Measurements from ENCODE around the gene SKA1. TPM values are rescaled to one million over a fixed set of nuclear protein-coding genes. Genes with fewer than 3 reads are reported as not detected.

The SKA1 gene
- under 1 TPM in 1 of 2 donors, not detected in 1; 0.52 TPM for total RNA-seq

- ATAC-seq (peak; percentile 100), DNase-seq (peak; percentile 93 to 95 (median 94))
- no peaks in the 10 kb centered on the region for H3K36me3 ChIP-seq (replicated peaks in 1 of 2; ENCODE audit: insufficient read depth in 1 of 2, low read depth in 2 of 2)
- no peaks in the 10 kb centered on the region for H3K27me3 ChIP-seq
- 0 to 1% methylated on average over 23 to 47 of the region's 47 CpGs for WGBS, 2 donors
- H3K27ac ChIP-seq: peak within 1 kb of the TSS; percentile 76 to 95 (median 90)
- intact Hi-C loops (cut with DNase I): no loop called here
- no peak within 1 kb of the TSS for H3K4me3 ChIP-seq
- peaks cover 23% of the 10 kb centered on the region for H3K4me1 ChIP-seq
- peak in 1 of 7 experiments; percentile 3 for TF ChIP-seq CTCF (IDR thresholded peaks at IDR 0.05)
- peak; percentile 53 to 87 (median 87) for TF ChIP-seq POLR2A (IDR thresholded peaks at IDR 0.05)
- no peaks in the 10 kb centered on the region for H3K9me3 ChIP-seq
Observed at GRCh38 chr18:50374753-50375391, at the start of gene SKA1. Gene SKA1 (plus strand): TSS chr18:50375046. CDS start chr18:50375831, 785 bp downstream.

- Histone ChIP-seq H3K27me3 (no peaks in the 10 kb centered on the region), H3K27ac (no peak overlapping the region), H3K36me3 (replicated peaks in 1 of 2; ENCODE audit: insufficient read depth in 1 of 2, low read depth in 2 of 2) (no peaks in the 10 kb centered on the region), H3K9me3 (no peaks in the 10 kb centered on the region), H3K4me1 (no peaks in the 10 kb centered on the region), H3K4me3 (no peak overlapping the region)
- ATAC-seq (no peak), DNase-seq (no peak)
- 73 to 86% methylated on average over 3 of the region's 3 CpGs for WGBS, 2 donors
- intact Hi-C loops (cut with DNase I): no loop called here
- TF ChIP-seq CTCF (IDR thresholded peaks at IDR 0.05) (no peak), POLR2A (IDR thresholded peaks at IDR 0.05) (no peak)
Observed at GRCh38 chr18:50327983-50328382, 46.9 kb upstream of the SKA1 start.

GRCh38 chr18:50330176-50330575 is 44.7 kb upstream of the SKA1 start:
- no peaks in the 10 kb centered on the region for H3K9me3 ChIP-seq
- no peaks in the 10 kb centered on the region for H3K36me3 ChIP-seq (replicated peaks in 1 of 2; ENCODE audit: insufficient read depth in 1 of 2, low read depth in 2 of 2)
- DNase-seq: no peak
- no peak overlapping the region for H3K27ac ChIP-seq
- no peaks in the 10 kb centered on the region for H3K27me3 ChIP-seq
- intact Hi-C loops (cut with DNase I): no loop called here
- ATAC-seq: no peak
- TF ChIP-seq POLR2A (IDR thresholded peaks at IDR 0.05) (no peak), CTCF (IDR thresholded peaks at IDR 0.05) (no peak)
- no peak overlapping the region for H3K4me3 ChIP-seq
- no peaks in the 10 kb centered on the region for H3K4me1 ChIP-seq

GRCh38 chr18:50331691-50332090 is 43.2 kb upstream of the SKA1 start:
- 89 to 90% methylated on average over 1 of the region's 1 CpG for WGBS, 2 donors
- H3K9me3 ChIP-seq: no peaks in the 10 kb centered on the region
- no peak for ATAC-seq
- no peak overlapping the region for H3K4me3 ChIP-seq
- no peaks in the 10 kb centered on the region for H3K36me3 ChIP-seq (replicated peaks in 1 of 2; ENCODE audit: insufficient read depth in 1 of 2, low read depth in 2 of 2)
- no peak overlapping the region for H3K27ac ChIP-seq
- intact Hi-C loops (cut with DNase I): no loop called here
- DNase-seq: no peak
- TF ChIP-seq CTCF (IDR thresholded peaks at IDR 0.05) (no peak), POLR2A (IDR thresholded peaks at IDR 0.05) (no peak)
- no peaks in the 10 kb centered on the region for H3K4me1 ChIP-seq
- no peaks in the 10 kb centered on the region for H3K27me3 ChIP-seq

- H3K36me3 ChIP-seq (replicated peaks in 1 of 2; ENCODE audit: insufficient read depth in 1 of 2, low read depth in 2 of 2): no peaks in the 10 kb centered on the region
- DNase-seq (no peak), ATAC-seq (no peak)
- no peaks in the 10 kb centered on the region for H3K4me1 ChIP-seq
- TF ChIP-seq POLR2A (IDR thresholded peaks at IDR 0.05) (no peak), CTCF (IDR thresholded peaks at IDR 0.05) (no peak)
- WGBS, 2 donors: 74 to 75% methylated on average over 7 of the region's 7 CpGs
- no peak overlapping the region for H3K27ac ChIP-seq
- no peaks in the 10 kb centered on the region for H3K9me3 ChIP-seq
- H3K27me3 ChIP-seq: no peaks in the 10 kb centered on the region
- H3K4me3 ChIP-seq: no peak overlapping the region
- intact Hi-C loops (cut with DNase I): no loop called here
Observed at GRCh38 chr18:50334546-50335152, 40.2 kb upstream of the SKA1 start.

All from body of pancreas (tissue), 4 donors.